ENCODE results near the gene IKZF2.

IKZF2 gene

DNA sequence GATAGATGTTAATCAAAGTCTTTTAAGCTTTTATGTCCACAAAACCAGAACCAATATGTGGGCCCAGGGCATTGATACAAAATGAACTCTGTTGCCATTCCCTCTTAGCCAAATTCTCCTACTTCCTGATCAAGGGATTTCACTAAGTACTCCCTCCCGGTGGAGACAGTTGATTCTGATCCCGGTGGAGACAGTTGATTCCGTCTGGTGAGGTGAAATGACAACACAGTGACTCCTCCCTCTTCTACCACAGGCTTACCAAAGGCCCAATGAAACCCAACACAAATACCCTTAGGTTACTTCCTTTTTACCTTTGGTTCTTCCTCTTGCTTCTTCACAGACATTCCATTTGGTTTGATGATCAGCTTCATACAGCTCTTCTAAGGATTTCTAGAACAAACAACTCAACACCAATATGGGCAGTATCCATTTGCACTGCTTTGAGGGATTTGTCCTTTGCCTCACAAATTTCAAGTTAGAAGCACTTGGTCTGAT lies 153.8 kb downstream of the IKZF2 start:
- DNase-seq (ENCODE audit: low read depth) = no peak

DNA sequence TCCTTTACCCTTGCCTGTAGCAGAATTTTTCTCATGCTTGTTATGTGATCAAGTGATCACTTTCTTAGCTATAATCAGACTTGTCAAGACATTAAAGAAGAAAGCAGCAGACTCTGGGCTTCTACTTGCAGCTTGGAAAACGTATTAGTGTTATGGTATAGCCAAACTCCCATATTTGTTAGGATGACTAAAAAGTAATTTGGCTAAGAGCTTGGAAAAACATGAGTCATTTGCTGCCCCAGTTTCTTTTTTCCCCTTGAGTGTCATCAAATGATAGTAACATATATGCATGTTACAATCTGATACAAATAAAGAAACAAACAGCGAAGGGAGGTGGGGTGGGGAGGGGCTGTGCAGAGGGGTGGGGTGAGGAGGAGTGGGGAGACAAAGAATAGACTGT lies 155.5 kb downstream of the IKZF2 start:
- no peak for DNase-seq (ENCODE audit: low read depth)

DNA sequence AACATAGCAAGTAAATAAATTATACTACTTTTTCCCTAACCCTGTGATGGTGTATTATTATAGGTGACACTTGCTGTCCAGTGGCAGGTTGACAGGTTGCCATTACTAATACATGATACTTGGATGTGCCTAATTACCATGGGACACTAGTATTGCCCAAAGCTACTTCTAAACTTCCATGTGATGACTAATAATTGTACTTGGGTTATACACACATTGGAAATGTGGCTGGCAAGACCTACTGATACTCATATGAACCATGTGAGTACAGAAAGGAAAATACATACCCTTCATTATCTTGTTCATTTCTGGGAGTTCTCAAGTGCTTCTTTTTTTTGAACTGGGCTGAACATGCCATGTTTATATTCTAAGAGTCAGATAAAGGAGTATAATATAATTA lies 156.4 kb downstream of the IKZF2 start:
- no peak for DNase-seq (ENCODE audit: low read depth)

DNA sequence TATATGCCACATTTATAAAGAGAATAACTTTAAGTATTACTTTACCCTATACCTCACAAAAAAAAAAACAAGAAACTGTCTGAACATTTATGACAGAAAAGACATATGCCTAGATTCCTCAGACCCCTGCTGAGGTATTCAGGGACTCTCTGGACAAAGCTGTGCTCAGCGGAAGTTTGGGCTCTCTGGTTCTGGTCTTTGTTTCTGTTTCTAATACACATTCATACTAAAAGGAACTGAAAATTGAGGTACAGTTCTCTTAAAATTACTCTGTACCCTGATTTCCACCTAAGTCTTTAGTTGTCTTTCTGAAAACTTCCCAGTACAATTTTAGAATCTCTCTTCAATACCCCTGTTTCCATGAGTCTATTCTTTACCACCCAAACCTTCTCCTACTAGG lies 160.3 kb downstream of the IKZF2 start:
- DNase-seq (ENCODE audit: low read depth) = no peak

DNA sequence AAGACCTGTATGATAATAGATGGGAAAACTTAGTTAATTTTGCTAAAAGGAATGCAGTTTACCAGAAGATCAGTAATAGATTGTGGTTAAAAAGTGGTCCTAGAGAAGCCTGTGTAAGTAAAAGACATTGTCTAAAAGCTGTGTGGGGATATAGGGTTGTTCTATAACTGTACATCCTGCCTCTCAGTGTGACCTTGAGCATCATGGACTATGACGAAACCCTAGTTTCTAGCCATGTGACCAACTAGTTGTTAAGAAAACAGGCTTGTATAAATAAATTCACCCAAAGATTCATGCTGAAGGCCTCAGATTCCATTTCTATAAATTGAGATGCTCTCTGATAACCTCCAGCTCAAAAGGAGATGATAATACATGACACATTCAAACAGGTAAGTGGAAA lies 160.7 kb downstream of the IKZF2 start:
- DNase-seq (ENCODE audit: low read depth) = no peak

DNA sequence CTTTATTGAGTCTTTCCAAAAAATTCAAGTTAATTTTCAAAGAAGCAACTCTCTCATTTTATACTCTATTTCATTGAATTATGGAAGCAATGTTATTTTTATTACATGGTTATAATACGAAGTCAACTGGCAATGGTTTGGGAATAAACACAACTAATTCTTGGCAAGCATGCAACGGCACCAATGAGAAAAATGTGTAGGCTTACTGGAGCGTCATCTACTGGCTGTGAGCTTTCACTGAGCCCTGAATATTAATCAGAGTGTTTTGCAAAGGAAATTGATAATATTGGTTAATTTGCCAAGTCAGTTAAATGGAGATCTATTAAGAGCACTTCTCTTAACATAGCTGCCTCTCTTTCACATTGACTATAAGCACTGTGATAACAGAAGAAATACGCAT lies 163.9 kb downstream of the IKZF2 start:
- no peak for DNase-seq (ENCODE audit: low read depth)

DNA sequence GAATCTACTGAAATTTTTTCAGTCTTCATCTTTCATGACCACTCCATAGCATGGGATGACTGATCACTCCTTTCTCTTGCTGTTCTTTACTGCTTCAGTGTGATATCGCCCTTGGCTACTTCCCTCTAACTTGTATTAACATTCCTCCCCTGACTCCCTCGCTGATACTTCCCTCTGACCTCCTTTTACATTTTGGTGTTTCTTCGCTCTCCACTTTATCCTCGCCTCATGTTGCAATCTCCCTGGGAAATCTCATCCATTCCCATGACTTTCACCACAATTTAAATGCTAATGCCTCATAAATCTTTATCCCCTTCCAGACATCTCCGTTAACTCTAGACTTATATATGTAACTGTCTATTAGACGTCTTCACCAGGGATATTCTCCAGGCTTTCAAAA lies 167.3 kb downstream of the IKZF2 start:
- no peak for DNase-seq (ENCODE audit: low read depth)

DNA sequence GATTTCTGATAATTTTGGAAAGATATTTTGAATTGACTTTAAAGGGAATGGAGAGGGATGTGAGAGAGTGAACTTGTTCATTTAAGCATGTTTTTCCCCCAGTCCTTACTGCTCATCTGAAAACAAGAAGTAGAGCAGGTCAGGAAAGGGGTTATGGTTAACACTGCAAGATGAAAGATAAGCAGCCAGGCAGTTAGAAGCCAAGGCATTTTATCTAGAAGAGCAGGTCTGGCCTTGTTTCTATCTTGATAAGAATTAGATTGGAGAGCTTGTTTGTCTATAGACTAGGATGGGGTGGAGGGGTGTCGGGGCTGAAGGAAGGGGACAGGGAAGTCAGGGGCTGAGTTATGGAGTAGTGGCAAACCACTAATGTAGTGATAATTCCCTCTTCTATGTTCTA lies 171.6 kb downstream of the IKZF2 start:
- DNase-seq (ENCODE audit: low read depth) = no peak

DNA sequence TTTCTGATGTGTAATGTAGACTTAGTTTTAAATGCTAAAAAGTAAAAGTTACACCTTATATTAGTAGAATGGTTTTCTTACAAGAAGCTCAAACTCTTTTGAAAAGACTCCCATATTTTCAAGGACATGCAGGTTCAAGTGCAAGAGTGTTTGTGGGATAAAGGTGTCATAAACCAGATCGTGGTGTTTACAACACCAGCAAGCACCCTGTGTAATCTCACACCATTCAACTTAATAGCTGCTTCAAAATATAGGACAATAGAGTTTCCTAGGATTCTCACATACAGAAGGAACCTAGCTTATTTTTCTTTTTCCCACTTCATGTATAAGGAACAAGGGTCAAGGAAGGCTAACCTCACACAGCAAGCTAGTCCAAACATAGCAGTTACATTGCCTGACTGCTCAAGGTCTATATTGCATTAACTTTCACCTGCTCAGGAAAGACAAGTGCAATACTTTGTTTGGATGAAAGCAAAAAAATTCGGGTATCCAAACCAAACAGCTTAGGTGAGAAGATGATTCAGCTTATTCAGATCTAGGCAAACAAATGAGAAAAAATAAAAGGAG lies 172.3 kb downstream of the IKZF2 start:
- no peak for DNase-seq (ENCODE audit: low read depth)

DNA sequence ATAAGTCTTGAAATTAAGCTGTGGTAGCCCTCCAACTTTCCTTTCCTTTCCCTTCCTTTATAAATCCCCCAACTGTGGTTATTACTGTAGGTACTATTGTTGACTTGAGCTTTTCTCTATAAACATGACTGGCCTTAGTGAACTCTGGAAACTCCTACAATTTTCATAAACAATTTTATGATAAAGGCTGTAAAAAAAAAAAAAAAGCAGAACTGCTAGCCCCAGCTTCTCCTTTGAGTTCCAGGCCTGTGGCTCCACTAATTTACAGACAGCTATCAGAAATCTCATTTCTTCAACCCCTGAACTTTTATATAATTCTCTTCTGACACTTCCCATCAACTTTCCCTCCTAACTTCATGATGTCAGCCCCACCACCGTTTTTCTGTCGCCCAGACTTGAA lies 174.3 kb downstream of the IKZF2 start:
- DNase-seq (ENCODE audit: low read depth) = no peak

DNA sequence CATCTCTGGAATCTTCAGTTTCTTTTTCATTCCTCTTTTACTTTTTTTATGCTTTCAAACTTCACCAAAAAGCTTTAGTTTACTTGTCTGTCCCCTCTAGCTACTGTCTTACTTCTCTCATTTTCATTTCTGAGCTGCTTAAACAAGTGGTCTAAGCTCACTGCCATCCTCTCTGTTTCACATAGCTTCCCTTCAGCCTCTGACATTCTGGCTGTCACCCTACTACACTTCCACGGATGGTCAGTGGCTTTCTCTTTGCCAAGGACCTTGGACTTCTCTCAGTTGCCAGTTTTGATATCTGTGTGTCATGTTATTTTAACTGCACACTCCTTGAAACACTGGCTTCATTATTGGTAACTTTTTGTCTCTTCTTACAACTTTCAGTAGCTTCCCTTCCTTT lies 176.1 kb downstream of the IKZF2 start:
- no peak for DNase-seq (ENCODE audit: low read depth)

DNA sequence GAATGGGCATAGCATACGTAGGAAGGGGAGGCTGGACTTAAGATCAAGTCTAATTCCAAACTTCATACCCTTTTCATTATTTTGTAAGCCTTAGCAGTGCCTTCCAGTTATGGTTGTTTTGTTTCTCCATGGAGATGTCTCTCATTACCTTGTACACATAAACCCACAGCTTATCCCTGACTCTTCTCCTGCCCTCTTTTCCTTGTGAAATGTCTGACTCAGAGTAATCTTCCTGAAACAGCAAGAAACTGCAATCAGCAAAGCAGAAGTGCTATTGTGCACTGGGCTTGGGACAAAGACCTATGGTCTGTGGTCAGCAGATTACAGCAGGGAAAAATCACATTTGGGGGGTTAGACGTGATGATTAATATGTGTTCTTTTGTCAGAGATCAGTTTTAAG lies 176.7 kb downstream of the IKZF2 start:
- DNase-seq (ENCODE audit: low read depth) = no peak

DNA sequence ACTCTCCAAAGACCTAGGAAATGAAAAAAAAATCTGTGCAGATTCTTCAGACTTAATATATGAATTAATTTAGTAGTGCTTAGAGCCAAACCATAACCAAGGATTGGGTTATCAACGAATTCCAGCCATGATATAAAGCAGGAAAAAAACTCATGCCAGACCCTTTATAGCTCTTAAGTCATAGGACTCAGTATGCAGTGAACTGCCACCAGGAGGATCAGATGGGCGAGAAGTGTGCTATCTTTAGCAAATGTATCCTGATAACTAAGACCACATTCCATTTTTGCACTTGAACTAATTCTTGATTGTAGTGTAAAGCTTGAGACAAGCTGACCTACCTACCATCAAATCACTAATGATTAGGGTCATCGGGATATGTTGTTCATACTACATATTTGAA lies 178.1 kb downstream of the IKZF2 start:
- no peak for DNase-seq (ENCODE audit: low read depth)

DNA sequence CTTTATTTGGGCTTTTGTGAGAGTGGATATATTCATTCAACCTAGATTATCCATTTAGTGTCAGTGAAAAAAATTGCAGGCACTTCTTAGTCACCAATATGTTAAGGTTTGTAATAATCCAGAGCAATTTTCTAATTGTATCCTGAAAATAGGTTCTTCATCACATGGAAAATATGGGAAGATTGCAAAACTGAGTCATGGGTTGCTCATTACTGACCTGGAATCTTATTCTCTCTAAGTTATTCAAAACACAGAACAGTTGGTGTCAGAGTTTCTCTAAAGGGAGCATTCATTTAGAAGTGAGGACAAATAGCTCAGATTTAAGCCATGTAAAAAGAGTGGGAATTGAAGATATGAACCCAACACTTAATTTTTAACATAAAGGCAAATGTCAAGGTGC lies 181.3 kb downstream of the IKZF2 start:
- no peak for DNase-seq (ENCODE audit: low read depth)

DNA sequence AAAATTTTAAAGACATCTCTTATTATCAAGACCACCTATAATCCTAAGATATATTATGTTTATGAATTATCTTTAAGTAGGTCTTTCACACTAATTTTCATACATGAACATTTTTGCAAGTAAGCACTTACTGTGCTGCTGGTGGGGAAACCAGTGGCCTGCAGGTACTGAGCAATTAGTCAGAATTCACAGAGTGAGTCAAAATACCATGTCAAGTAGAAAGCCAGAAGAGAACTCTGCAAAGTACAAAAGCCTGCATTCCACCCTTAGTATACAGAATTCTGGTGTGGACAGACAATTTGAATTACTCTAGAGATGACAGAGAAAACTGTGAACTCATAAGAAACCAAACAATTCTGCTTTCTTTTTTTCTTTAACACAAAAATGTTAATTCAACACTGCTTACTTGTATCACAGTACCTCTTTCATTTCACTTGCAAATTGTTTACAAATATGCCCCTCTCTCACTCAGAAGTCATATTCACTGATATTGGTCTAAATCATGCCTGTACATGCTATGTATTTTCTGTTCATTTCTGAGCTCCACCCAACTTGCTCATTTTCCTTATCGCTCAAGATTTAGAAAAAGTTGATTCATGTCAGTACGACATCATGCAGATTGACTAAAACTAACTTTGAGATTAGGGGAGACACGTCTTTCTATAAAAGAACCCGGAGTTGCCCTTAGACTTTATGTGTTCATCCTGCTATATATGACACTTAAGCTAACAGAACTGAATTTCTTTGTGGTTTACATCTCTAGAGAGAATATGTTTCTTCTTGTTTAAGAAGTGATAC lies 182.9 kb downstream of the IKZF2 start:
- no peak for DNase-seq (ENCODE audit: low read depth)

DNA sequence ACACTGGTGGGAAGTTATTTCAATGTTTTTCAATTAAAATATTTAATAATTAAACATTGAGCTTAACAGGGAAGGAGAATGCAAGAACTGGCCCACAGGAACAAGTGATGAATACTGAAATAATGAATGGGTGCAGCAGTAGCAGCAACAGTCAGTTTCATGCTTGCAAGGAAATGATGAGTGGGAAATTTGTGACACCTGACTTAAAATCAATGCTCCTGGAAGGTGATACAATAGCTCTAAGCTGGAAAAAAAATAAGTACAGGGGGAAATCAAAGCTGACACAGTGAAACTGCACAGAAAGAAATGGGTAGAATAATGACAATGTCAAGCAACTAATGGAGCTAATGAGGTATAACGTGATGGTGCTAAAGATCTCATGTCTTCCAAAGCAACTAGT lies 184.5 kb downstream of the IKZF2 start:
- no peak for DNase-seq (ENCODE audit: low read depth)

DNA sequence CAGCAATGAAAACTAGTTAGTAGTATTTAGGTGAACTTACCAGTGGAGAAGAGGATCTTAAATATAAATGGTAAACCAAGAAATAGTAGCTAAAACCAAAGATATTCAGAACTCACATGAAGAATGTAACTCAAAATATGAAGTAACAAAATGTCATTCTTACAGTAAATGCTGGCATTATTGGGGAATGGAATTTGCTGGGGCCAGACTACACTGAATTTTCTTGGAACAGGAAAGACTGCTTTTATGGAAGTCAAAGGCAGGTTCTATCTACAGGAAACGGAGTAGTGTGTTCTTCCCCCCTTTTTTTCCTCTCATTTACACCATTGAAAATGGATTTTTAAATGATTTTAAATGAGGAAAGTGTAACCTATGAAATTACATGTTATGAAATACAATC lies 188.7 kb downstream of the IKZF2 start:
- no peak for DNase-seq (ENCODE audit: low read depth)

DNA sequence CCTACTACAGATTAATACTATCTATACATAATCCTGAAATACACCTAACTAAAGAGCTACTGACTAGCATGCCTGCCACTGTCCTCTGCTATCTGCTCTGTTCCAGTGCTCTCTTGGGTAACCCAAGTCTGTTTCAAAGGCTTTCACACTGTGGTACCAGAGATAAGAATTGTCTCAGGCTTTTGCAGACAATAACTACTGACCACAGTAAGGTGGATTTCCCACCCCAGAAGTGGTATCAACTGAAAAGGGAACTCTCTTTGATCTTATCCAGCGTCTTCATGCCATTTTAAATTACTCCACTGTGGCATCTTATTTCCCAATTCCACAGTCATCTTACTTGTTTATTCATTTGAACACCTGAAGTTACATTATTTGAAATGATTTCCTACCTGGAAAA lies 190.2 kb downstream of the IKZF2 start:
- DNase-seq (ENCODE audit: low read depth) = no peak

DNA sequence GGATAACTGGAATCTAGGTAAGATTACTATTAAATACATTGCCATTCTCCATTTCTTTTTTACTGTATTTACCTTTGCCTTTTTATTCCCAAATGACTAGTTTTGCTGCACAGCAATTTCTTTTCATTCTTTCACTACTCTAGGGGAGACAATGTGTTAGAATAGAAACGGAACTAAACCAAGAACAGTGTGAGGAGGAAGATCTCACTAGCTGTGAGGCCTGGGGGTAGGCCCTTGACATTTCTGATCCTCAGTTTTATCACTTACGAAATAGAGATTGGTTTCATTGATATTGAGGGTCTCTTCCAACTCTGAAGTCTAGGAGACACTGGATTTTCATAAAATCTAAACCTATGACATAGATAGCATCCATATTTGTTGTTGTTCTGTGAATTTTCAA lies 191.1 kb downstream of the IKZF2 start:
- DNase-seq (ENCODE audit: low read depth) = no peak

DNA sequence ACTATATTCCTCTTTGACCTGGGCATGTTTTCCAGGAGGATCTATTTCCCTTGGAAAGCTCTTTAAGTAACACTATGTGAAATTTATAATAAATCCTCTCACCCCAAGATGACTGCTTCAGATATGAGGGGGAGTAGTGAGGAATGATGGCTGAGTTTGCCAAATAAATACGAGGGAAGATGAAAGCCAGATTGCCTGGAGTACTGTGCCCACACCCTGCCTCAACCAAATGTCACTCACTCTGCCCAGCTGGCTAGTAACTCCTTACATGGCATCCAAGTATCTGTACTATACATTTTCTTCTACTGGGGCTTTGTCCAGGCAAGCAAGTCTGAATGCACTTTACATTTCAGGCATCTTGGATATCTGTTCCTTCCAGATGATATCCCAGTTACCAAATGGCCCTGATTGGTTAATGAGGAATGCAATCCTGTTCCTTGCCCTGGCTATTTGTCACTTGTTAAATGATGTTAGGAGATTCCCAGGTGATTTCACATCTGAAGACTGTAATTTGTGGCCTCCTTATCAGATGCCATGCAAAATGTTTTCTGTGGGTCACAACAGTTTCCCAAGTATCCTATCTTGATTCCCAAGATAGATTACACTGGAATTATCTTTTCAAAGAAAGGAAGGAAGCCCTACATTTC lies 191.8 kb downstream of the IKZF2 start:
- DNase-seq (ENCODE audit: low read depth) = no peak

DNA sequence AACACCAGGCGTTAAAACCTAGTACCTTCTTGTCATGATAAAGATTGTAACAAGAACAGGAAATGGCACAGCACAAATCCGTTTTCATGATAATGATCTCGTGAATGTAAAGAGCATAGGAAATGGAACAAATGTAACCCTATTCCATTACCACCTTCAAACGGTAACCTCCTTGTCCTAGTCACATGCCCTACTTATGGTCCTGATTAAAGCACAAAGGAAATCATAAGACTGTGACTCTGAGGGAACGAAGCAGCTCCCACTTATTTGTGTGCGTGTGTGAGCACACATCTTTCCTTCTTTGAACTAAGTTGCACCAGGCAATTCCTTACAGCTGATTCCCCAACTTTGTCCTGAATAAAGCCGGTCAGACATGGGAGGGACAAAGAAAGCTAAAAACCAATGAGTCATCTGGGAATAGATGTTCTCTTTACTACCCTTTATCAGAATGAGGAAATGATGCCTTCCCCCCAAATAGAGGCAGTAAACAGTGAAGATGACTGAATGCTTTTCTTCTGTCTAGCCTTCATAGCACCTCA lies 192.6 kb downstream of the IKZF2 start:
- no peak for DNase-seq (ENCODE audit: low read depth)

DNA sequence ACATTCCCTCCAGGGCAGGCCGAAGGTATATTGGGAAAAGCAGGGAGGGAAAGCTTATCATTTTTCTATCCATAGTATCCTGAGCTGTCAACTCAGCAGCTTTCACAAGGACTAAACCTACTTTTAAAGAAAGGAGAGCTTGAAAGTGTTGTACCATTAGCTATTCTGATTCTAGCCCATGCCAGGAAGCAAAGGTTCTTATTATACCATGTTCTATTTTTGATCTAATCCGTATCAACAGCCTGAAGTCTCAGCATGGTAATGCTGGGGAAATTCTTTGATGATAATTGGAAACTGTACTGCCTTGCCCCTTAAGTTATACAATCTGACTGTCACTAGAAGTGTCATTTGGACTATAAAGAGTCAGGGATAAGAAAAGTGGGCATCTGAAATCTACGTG lies 193.3 kb downstream of the IKZF2 start:
- DNase-seq (ENCODE audit: low read depth) = no peak

DNA sequence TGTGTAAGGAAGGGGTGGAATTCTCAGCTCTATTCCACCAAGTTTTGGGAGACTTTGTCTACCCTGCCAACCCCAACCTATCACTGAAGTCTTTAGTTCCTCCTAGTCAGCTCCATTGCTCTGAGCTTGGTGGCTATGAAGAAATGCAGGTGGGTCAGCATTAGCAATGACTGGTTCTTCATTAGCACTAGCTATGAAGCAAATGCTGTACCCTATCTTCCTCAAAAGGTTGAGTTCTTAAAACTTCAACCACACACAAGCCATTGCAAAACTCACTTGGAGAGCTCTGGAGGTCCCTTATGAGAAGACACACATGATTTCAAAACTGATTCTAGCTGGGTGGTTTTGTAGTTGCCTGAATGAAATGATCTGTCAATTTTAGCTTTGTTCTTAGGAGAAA lies 193.8 kb downstream of the IKZF2 start:
- DNase-seq (ENCODE audit: low read depth) = no peak

All from stimulated activated CD8-positive, alpha-beta memory T cell treated with anti-CD3 and anti-CD28 coated beads, Interleukin-7, amount 100 ng/mL, for 24 hours (primary cell).